Endothelial cell of umbilical vein (primary cell): ENCODE data around the gene PRDM16. TPM values are rescaled to one million over a fixed set of nuclear protein-coding genes. Genes with fewer than 3 reads are reported as not detected.

ENCODE experiments used
- BruUV-seq: library from RNA; stranded (reverse); fragments of 400-500 nt; replicated peaks from 2 replicates; lab custom pipeline; 2021; lab: Mats Ljungman, UMichigan
- CTCF ChIA-PET: fragments of 300-600, 350-600 bp; sonication (Branson Sonifier 250); formaldehyde crosslinking; loops from one replicate; lab custom pipeline; 2021; ENCODE audit warnings: antibody characterized with exemption, inconsistent platforms; lab: Charles Lee
- POLR2A ChIA-PET: fragments of 300-600, 350-600 bp; sonication (Branson Sonifier 250); formaldehyde crosslinking; loops from one replicate; lab custom pipeline; 2021; ENCODE audit warnings: antibody characterized with exemption, inconsistent platforms; lab: Charles Lee
- DNase-seq: peaks from one replicate; pipeline ENCODE4 v3.0.0-alpha.2; 2011; ENCODE audit warnings: low read depth, low spot score
- FAIRE-seq: peaks from 2 replicates; lab custom pipeline; 2011; peaks lifted over from hg19 to GRCh38; lab: Jason Lieb, UNC
- H2AFZ ChIP-seq: 2 replicates; pipeline ENCODE4 v1.6.0; 2012; ENCODE audit warnings: low read depth, low read length, control low read depth, inconsistent platforms
- H3K27ac ChIP-seq: 2 replicates; pipeline ENCODE4 v1.5.1; 2011; ENCODE audit warnings: low read depth, mild to moderate bottlenecking, control low read depth, low read length, moderate library complexity; ENCODE audit not compliant: insufficient read depth
- H3K27me3 ChIP-seq, 2 experiments: 2 replicates each; pipeline versions ENCODE4 v1.6.0 to v1.6.1; 2011; ENCODE audit warnings: low read length in 2 of 2, mixed read lengths in 1 of 2; ENCODE audit not compliant: control insufficient read depth in 2 of 2, insufficient read depth in 2 of 2
- H3K36me3 ChIP-seq, 2 experiments: 2 replicates in 1 of 2; 3 replicates in 1 of 2; pipeline ENCODE4 v1.5.1; 2011; ENCODE audit warnings: low read length in 2 of 2, mild to moderate bottlenecking in 1 of 2, moderate library complexity in 1 of 2; ENCODE audit not compliant: control insufficient read depth in 2 of 2, insufficient read depth in 2 of 2; ENCODE audit errors: extremely low read depth in 1 of 2
- H3K4me1 ChIP-seq: 3 replicates; pipeline ENCODE4 v1.5.1; 2011; ENCODE audit warnings: mild to moderate bottlenecking, low read length; ENCODE audit not compliant: control insufficient read depth, insufficient read depth; ENCODE audit errors: extremely low read depth
- H3K4me2 ChIP-seq: 2 replicates; pipeline ENCODE4 v1.6.1; 2011; ENCODE audit warnings: low read length, control low read depth, mixed read lengths; ENCODE audit not compliant: insufficient read depth
- H3K4me3 ChIP-seq, 3 experiments: fragments of 200-600 bp in 1 of 3; sonication (generic), shearing (Covaris generic) in 1 of 3; replicated peaks in 1 of 3; 2 replicates each; pipeline ENCODE4 v1.5.1; 2011 to 2016; ENCODE audit warnings: control low read depth in 3 of 3, low read length in 3 of 3, mild to moderate bottlenecking in 2 of 3, inconsistent platforms in 1 of 3, low read depth in 1 of 3, moderate library complexity in 1 of 3; ENCODE audit not compliant: insufficient read depth in 1 of 3
- H3K79me2 ChIP-seq: 2 replicates; pipeline ENCODE4 v1.6.0; 2012; ENCODE audit warnings: low read length, inconsistent platforms; ENCODE audit not compliant: control insufficient read depth, insufficient read depth
- H3K9ac ChIP-seq: replicated peaks from 2 replicates; pipeline ENCODE3; 2011; ENCODE audit warnings: low read length, control low read depth; ENCODE audit not compliant: insufficient read depth; ENCODE audit errors: extremely low read depth
- H3K9me1 ChIP-seq: replicated peaks from 3 replicates; pipeline ENCODE4 v1.6.0; 2011; ENCODE audit warnings: mild to moderate bottlenecking, low read length; ENCODE audit not compliant: control insufficient read depth, insufficient read depth; ENCODE audit errors: extremely low read depth
- H3K9me3 ChIP-seq: replicated peaks from 2 replicates; pipeline ENCODE4 v1.5.1; 2012; ENCODE audit warnings: low read length, inconsistent platforms; ENCODE audit not compliant: control insufficient read depth, insufficient read depth
- H4K20me1 ChIP-seq: replicated peaks from 2 replicates; pipeline ENCODE3; 2011; ENCODE audit warnings: mild to moderate bottlenecking, low read length; ENCODE audit not compliant: control insufficient read depth, insufficient read depth; ENCODE audit errors: extremely low read depth
- EZH2 ChIP-seq: IDR thresholded peaks from 2 replicates; pipeline ENCODE4 v1.6.1; 2012; ENCODE audit warnings: borderline replicate concordance, low read depth, mild to moderate bottlenecking, moderate library complexity, low read length, inconsistent platforms; ENCODE audit not compliant: severe bottlenecking
- FOS ChIP-seq: IDR thresholded peaks from 2 replicates; pipeline ENCODE4 v1.6.1; 2011; ENCODE audit warnings: mild to moderate bottlenecking, low read length, moderate library complexity, borderline replicate concordance; ENCODE audit not compliant: insufficient read depth
- GATA2 ChIP-seq: IDR thresholded peaks from 2 replicates; pipeline ENCODE4 v1.7.0; 2011; ENCODE audit warnings: low read depth, mild to moderate bottlenecking, moderate library complexity, mixed read lengths, low read length; ENCODE audit not compliant: insufficient read length, insufficient read depth
- JUN ChIP-seq: IDR thresholded peaks from 2 replicates; pipeline ENCODE4 v1.6.1; 2011; ENCODE audit warnings: borderline replicate concordance, low read depth; ENCODE audit not compliant: insufficient read length, insufficient read depth
- MYC ChIP-seq: IDR thresholded peaks from one replicate; pipeline ENCODE4 v1.6.1; 2011; ENCODE audit warnings: mild to moderate bottlenecking, low read depth, low read length
- POLR2A ChIP-seq: IDR thresholded peaks from 2 replicates; pipeline ENCODE4 v1.6.1; 2012; ENCODE audit warnings: low read depth, mild to moderate bottlenecking, control low read depth, low read length
- POLR2AphosphoS5 ChIP-seq: IDR thresholded peaks from 2 replicates; pipeline ENCODE4 v1.6.1; 2012; ENCODE audit warnings: low read depth, mild to moderate bottlenecking, control low read depth, low read length, moderate library complexity; ENCODE audit not compliant: insufficient read depth
- dilution Hi-C: fragments of 300-500 bp; cut with MboI; formaldehyde crosslinking; loops from one replicate; pipeline ENCODE4 v1.15.0; 2019; ENCODE audit warnings: low sequenced_read_pairs; ENCODE audit not compliant: extremely low pct_ligation_motif_present
- intact Hi-C: fragments of 100-400 bp; cut with micrococcal nuclease; formaldehyde crosslinking; loops from one replicate; pipeline ENCODE4 v1.10.0; 2022
- polyA plus RNA-seq, 4 experiments: library from polyadenylated mRNA; depleted of rRNA in 3 of 4; stranded (reverse) in 3 of 4; unstranded in 1 of 4; fragments of >200 nt; gene quantifications; 2 replicates each; pipeline versions ENCODE4 v1.2.1 to v1.2.3, GENCODE V29; 2011 to 2012; ENCODE audit warnings: missing spikeins in 1 of 4
- total RNA-seq: library from RNA; stranded (reverse); gene quantifications from 2 replicates; pipeline ENCODE4 v1.2.3, GENCODE V29; 2021
- TF ChIP-seq, protein P1 (sequence below): IDR thresholded peaks from 2 replicates; pipeline ENCODE4 v1.6.1; 2011; ENCODE audit not compliant: insufficient read depth, insufficient read length
- TF ChIP-seq, protein P2 (sequence below), 2 donors: IDR thresholded peaks; 1 replicate in 1 of 2; 2 replicates in 1 of 2; pipeline ENCODE4 v1.5.1; 2011; ENCODE audit warnings: low read length in 2 of 2, mild to moderate bottlenecking in 2 of 2, moderate library complexity in 2 of 2, control low read depth in 1 of 2, inconsistent platforms in 1 of 2, low read depth in 1 of 2; ENCODE audit not compliant: insufficient read depth in 1 of 2; ENCODE audit errors: extremely low read depth in 1 of 2

The PRDM16 gene
- total and polyA plus RNA-seq, 2 donors (not counting 3 experiments of a cell fraction or from before 2014, with no cell fraction given), result not detected

DNA sequence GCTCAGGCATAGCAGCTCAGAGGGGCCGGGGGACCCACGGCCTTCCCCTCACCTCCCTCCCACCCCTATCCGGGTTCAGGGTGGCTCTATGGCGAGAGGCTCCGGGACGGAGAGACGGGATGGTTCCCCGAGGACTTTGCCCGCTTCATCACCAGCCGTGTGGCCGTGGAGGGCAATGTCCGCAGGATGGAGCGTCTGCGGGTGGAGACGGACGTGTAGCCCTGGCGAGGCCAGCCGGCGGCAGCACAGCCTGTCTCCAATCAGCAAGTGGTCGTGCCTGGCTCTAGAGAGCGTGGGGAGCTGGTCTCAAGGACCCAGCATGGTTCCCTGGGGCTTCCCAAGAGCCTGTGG lies 411.3 kb downstream of the PRDM16 start:
- FAIRE-seq (no peak), DNase-seq (no peak)
- H3K36me3 ChIP-seq, result no peaks in the 10 kb centered on the region
- no peaks in the 10 kb centered on the region for H3K9me1 ChIP-seq
- no peaks in the 10 kb centered on the region for H4K20me1 ChIP-seq
- H3K79me2 ChIP-seq, result no peaks in the 10 kb centered on the region
- no peak overlapping the region for H3K4me3 ChIP-seq
- POLR2A ChIA-PET, result no interaction called here
- no TSS peak for BruUV-seq
- H3K9ac ChIP-seq, result no peak overlapping the region
- H3K9me3 ChIP-seq, result no peaks in the 10 kb centered on the region
- no peaks in the 10 kb centered on the region for H3K27me3 ChIP-seq
- dilution Hi-C loops, result no loop called here
- no peaks in the 10 kb centered on the region for H3K4me1 ChIP-seq
- CTCF ChIA-PET, result interaction anchor here (3.9 kb wide), 1 partner anchor 27 kb away, joined by 75 read pairs; no protein-coding TSS in a partner anchor
- TF ChIP-seq POLR2A, result no peak
- TF ChIP-seq, protein P1, sequence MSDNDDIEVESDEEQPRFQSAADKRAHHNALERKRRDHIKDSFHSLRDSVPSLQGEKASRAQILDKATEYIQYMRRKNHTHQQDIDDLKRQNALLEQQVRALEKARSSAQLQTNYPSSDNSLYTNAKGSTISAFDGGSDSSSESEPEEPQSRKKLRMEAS, result no peak
- no peak for TF ChIP-seq MYC
- TF ChIP-seq, protein P2, sequence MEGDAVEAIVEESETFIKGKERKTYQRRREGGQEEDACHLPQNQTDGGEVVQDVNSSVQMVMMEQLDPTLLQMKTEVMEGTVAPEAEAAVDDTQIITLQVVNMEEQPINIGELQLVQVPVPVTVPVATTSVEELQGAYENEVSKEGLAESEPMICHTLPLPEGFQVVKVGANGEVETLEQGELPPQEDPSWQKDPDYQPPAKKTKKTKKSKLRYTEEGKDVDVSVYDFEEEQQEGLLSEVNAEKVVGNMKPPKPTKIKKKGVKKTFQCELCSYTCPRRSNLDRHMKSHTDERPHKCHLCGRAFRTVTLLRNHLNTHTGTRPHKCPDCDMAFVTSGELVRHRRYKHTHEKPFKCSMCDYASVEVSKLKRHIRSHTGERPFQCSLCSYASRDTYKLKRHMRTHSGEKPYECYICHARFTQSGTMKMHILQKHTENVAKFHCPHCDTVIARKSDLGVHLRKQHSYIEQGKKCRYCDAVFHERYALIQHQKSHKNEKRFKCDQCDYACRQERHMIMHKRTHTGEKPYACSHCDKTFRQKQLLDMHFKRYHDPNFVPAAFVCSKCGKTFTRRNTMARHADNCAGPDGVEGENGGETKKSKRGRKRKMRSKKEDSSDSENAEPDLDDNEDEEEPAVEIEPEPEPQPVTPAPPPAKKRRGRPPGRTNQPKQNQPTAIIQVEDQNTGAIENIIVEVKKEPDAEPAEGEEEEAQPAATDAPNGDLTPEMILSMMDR (IDR thresholded peaks at IDR 0.05; ENCODE audit: extremely low read depth in 1 of 2, insufficient read depth in 1 of 2, low read depth in 1 of 2, low read length in 2 of 2), result no peak
- no peak for TF ChIP-seq FOS
- no peak for TF ChIP-seq EZH2
- TF ChIP-seq GATA2, result no peak
- TF ChIP-seq POLR2AphosphoS5, result no peak
- TF ChIP-seq JUN, result no peak
- H2AFZ ChIP-seq, result no peak overlapping the region
- no peak overlapping the region for H3K27ac ChIP-seq
- intact Hi-C loops, result no loop called here
- no peak overlapping the region for H3K4me2 ChIP-seq
